ENCODE measurements around the gene PRMT1.

PRMT1 gene

GRCh38 chr19:49653466-49653806 lies 23.6 kb upstream of the PRMT1 start:
- Histone ChIP-seq H3K27ac (no peak overlapping the region), H3K27me3 (no peaks in the 10 kb centered on the region), H3K36me3 (peaks cover 94% of the 10 kb centered on the region), H3K9me3 (no peaks in the 10 kb centered on the region), H3K4me3 (ENCODE audit: low read depth in 1 of 2, low read length in 1 of 2) (no peak overlapping the region), H3K4me1 (ENCODE audit: control insufficient read depth in 1 of 2, insufficient read depth in 1 of 2, low read depth in 1 of 2, low read length in 1 of 2) (no peaks in the 10 kb centered on the region)
- TF ChIP-seq CTCF (IDR thresholded peaks at IDR 0.05), result no peak

- no peak overlapping the region for H3K4me3 ChIP-seq (ENCODE audit: low read depth in 1 of 2, low read length in 1 of 2)
- H3K27ac ChIP-seq, result no peak overlapping the region
- no peaks in the 10 kb centered on the region for H3K4me1 ChIP-seq (ENCODE audit: control insufficient read depth in 1 of 2, insufficient read depth in 1 of 2, low read depth in 1 of 2, low read length in 1 of 2)
- H3K9me3 ChIP-seq, result no peaks in the 10 kb centered on the region
- TF ChIP-seq CTCF (IDR thresholded peaks at IDR 0.05), result no peak
- peaks cover 96% of the 10 kb centered on the region for H3K36me3 ChIP-seq
- H3K27me3 ChIP-seq, result no peaks in the 10 kb centered on the region
Observed at GRCh38 chr19:49654581-49654980, 22.5 kb upstream of the PRMT1 start.

- no peak overlapping the region for H3K4me3 ChIP-seq (ENCODE audit: low read depth in 1 of 2, low read length in 1 of 2)
Observed at GRCh38 chr19:49655570-49656455, 21.3 kb upstream of the PRMT1 start.

GRCh38 chr19:49656456-49657109 lies 20.5 kb upstream of the PRMT1 start:
- TF ChIP-seq CTCF (IDR thresholded peaks at IDR 0.05), result no peak
- H3K4me3 ChIP-seq (ENCODE audit: low read depth in 1 of 2, low read length in 1 of 2), result no peak overlapping the region
- no peaks in the 10 kb centered on the region for H3K27me3 ChIP-seq
- no peaks in the 10 kb centered on the region for H3K4me1 ChIP-seq (ENCODE audit: control insufficient read depth in 1 of 2, insufficient read depth in 1 of 2, low read depth in 1 of 2, low read length in 1 of 2)
- peaks cover 96% of the 10 kb centered on the region for H3K36me3 ChIP-seq
- H3K27ac ChIP-seq, result no peak overlapping the region
- no peaks in the 10 kb centered on the region for H3K9me3 ChIP-seq

More at GRCh38 chr19:49655570-49656455, 21.3 kb upstream of the PRMT1 start:
- Histone ChIP-seq H3K36me3 (peaks cover 96% of the 10 kb centered on the region), H3K9me3 (no peaks in the 10 kb centered on the region), H3K27me3 (no peaks in the 10 kb centered on the region), H3K4me1 (ENCODE audit: control insufficient read depth in 1 of 2, insufficient read depth in 1 of 2, low read depth in 1 of 2, low read length in 1 of 2) (no peaks in the 10 kb centered on the region), H3K27ac (no peak overlapping the region)
- no peak for TF ChIP-seq CTCF (IDR thresholded peaks at IDR 0.05)

- Histone ChIP-seq H3K27me3 (no peaks in the 10 kb centered on the region), H3K4me1 (ENCODE audit: control insufficient read depth in 1 of 2, insufficient read depth in 1 of 2, low read depth in 1 of 2, low read length in 1 of 2) (no peaks in the 10 kb centered on the region), H3K4me3 (ENCODE audit: low read depth in 1 of 2, low read length in 1 of 2) (no peak overlapping the region), H3K27ac (no peak overlapping the region), H3K36me3 (peaks cover 100% of the 10 kb centered on the region), H3K9me3 (no peaks in the 10 kb centered on the region)
- TF ChIP-seq CTCF (IDR thresholded peaks at IDR 0.05), result no peak
Observed at GRCh38 chr19:49657493-49658138, 19.5 kb upstream of the PRMT1 start.

Data from neutrophil (primary cell).